AG09309 (cell line): ENCODE measurements around the gene ABLIM1.

Experiments
- DNase-seq: peaks from one replicate; pipeline ENCODE4 v3.0.0-alpha.2; 2010; ENCODE audit warnings: low read depth
- H3K4me3 ChIP-seq: 2 replicates; pipeline ENCODE4 v1.5.1; 2011; ENCODE audit warnings: mild to moderate bottlenecking, low read depth, low read length, moderate library complexity; ENCODE audit not compliant: control insufficient read depth
- TF ChIP-seq, protein P1 (sequence below): IDR thresholded peaks from 2 replicates; pipeline ENCODE4 v1.5.1; 2011; ENCODE audit warnings: mild to moderate bottlenecking, low read depth, low read length, inconsistent platforms; ENCODE audit not compliant: insufficient read depth, control insufficient read depth; ENCODE audit errors: missing control alignments

ABLIM1 gene

DNA sequence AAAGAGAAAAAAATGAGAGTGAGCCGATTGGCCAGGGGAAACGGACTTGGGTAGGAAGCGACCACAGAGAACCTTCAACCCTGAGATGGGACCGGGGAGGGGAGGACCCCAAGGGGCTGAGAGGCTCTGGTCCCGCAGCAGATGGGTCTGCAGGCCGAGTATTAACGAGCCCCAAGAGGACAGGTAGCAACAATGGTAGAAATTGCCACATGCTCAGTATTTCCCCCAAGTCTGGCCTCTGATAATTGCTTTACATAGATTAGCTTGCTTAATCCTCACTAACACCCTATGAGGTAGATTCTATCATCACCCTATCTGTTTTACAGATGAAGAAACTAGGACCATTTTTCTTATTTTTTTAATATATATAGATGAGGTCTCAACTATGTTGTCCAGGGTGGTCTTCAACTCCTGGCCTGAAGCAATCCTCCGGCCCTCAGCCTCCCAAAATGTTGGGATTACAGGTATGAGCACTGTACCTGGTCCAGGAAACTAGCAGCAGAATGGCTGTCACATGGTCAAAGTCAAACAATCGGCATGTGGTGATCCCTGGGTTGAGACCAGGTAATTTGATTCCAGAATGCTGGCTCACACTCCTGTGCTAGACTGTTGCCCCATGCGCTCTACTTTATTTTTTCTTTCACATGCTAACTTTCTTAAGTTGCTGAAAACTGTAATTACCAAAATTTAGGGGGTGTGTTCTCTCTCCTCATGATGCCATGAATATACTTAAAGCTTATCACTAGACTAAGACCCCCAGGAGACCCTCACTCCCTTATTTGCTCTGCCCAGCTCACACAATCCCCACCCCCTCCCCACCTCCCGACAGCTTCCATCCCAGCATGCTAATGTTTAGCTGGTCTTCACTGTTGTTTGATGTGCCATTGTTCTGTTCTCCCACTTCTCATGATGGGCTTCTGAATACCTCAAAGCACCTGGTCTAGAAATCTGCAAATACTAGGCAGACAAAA is 185.9 kb downstream of the ABLIM1 start:
- H3K4me3 ChIP-seq = no peak overlapping the region
- TF ChIP-seq, protein P1, sequence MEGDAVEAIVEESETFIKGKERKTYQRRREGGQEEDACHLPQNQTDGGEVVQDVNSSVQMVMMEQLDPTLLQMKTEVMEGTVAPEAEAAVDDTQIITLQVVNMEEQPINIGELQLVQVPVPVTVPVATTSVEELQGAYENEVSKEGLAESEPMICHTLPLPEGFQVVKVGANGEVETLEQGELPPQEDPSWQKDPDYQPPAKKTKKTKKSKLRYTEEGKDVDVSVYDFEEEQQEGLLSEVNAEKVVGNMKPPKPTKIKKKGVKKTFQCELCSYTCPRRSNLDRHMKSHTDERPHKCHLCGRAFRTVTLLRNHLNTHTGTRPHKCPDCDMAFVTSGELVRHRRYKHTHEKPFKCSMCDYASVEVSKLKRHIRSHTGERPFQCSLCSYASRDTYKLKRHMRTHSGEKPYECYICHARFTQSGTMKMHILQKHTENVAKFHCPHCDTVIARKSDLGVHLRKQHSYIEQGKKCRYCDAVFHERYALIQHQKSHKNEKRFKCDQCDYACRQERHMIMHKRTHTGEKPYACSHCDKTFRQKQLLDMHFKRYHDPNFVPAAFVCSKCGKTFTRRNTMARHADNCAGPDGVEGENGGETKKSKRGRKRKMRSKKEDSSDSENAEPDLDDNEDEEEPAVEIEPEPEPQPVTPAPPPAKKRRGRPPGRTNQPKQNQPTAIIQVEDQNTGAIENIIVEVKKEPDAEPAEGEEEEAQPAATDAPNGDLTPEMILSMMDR = no peak
- no peak for DNase-seq

DNA sequence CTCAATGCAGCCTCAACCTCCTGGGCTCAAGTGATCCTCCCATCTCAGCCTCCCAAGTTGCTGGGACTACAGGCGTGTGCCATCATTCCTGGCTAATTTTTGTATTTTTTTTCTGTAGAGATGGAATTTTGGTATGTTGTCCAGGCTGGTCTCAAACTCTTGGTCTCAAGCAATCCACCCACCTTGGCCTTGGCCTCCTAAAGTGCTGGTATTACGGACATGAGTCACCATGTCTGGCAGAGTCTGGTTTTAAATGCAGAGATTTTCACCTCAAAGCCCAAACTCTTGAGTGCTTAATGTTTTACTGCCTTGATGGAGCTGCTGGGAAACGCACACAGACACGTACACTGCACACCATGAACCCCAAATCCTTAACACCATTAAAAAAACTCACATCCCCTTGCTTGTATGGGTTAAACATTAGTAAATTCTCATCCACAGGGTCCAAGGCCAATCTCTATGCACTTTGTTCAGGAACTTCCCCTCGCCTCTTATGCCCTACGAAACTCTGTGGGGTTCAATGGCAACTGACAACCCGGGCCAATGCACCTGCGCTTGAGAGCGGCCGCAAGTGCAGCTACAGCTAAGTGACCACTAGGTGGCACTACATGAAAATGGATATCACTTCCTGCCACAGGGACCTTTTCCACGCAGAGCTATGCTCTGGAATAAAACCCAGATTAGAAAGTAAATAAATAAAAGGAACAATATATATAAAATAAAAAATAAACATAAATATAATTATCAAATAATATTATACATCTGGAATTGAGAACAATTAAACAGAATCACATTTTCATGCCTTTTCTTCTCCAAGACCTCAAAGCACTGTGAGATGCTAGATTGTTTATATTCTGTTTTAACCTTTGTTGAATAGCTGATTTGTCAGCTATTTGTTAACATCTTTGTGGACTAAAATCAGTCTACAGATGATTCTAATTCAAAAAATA is 186.8 kb downstream of the ABLIM1 start:
- DNase-seq = peak; percentile 39
- TF ChIP-seq, protein P1 = peak; percentile 83
- no peak overlapping the region for H3K4me3 ChIP-seq

DNA sequence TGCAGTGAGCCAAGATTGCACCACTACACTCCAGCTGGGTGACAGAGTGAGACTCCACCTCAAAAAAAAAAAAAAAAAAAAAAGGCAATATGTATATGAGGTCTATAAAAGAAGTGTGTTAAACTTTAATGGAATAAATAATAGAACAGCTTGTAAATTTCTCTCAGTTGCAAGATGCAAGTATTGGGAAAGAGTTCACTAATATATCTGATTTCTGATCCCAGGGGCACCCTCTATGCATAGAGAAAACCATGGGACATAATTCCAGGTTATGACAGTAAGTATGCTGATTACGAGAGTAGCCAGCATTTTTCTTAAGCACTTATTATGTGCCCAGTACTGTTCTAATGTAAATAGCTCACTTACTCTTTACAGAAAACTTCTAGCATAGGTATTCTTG is 187.7 kb downstream of the ABLIM1 start:
- DNase-seq = no peak
- no peak overlapping the region for H3K4me3 ChIP-seq
- TF ChIP-seq, protein P1 = no peak

DNA sequence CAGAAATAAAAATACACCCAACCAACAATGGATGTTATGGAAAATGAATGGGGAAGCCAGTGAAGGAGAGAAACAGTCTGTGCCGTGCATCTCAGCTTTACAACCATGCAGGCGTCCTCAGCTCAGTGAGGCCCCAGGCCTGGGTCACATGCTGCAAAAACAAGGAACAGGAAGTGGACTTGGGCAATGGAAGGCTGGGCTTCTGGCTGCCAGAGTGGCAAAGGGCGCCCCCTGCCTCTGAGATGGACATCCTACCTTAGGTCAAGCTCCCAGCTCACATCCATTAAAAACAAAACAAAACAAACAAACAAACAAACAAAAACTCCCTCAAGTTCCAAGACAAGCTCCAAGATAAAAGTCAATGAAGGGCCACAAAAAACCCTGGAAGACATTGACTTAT is 199.1 kb downstream of the ABLIM1 start:
- H3K4me3 ChIP-seq = no peak overlapping the region
- TF ChIP-seq, protein P1 = peak; percentile 25
- DNase-seq = no peak

DNA sequence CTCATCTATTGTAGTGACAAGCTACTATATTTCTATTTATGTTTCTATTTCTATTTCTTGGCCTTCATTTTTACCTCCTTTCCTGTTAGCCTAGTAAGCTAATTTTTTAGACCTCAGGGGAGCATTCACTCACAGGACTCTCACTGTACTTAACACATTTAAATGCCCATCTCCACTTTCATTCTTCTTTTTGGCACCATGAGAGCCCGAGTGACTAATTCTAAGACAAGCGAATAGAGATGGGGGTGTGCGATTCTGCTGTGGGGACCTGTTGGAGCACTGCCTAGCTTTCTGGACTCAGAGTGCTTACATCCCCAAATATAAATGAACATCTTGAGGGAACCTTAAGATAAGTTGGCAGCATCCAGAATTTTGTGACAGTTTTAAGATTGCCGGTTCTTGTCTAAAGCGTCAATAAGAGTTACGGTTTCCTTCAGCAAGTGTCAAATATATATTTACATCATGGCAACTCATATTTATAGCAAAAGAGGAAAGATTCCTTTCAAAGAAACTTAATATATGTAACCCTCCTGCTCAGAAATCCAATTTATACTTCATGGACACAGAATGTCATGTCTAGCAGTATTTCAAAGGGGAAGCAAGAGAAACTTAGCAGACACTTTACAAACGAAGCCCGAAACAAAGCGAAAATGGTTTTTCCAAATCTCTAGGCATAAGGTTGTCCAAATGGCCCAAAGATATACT is 199.7 kb downstream of the ABLIM1 start:
- TF ChIP-seq, protein P1 = no peak
- H3K4me3 ChIP-seq = no peak overlapping the region
- DNase-seq = no peak

DNA sequence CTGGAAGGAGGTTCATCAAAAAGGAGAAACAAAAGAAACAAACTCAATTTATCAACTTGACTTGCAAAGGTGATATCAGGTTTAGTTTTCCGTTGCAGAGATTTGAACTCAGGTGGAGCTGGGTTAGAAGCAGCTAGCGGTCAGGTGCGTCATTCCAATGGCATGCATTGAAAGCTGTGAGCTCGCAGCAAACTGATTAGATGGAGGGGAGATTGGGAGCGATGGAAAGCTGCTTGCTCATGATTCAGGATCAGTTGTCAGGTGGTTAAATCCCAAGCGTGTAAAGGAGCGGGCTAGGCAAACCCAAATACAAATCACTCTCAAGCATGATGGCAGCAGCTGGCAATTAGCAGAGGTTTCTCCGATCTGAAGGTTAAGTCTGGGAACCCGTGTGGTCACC is 204.5 kb downstream of the ABLIM1 start:
- DNase-seq = no peak
- TF ChIP-seq, protein P1 = no peak
- no peak overlapping the region for H3K4me3 ChIP-seq
